ENCODE measurements around the gene PLCH2. TPM values are rescaled to one million over a fixed set of nuclear protein-coding genes. Genes with fewer than 3 reads are reported as not detected.

Gene PLCH2
- total RNA-seq, 1 donor from 2014 or later: 3.8 TPM

GRCh38 chr1:2462819-2463218 is 13.3 kb upstream of the PLCH2 start:
- Histone ChIP-seq H3K4me3 (no peak overlapping the region), H3K27me3 (ENCODE audit: low read depth) (peaks cover 53% of the 10 kb centered on the region), H3K27ac (no peak overlapping the region), H3K4me1 (no peaks in the 10 kb centered on the region), H3K9me3 (no peaks in the 10 kb centered on the region), H3K36me3 (no peaks in the 10 kb centered on the region)
- no peak for TF ChIP-seq CTCF (IDR thresholded peaks at IDR 0.05)
- ATAC-seq: no peak
- intact Hi-C loops (cut with DNase I): no loop called here
- no peak for DNase-seq

- Histone ChIP-seq H3K27ac (no peak overlapping the region), H3K9me3 (no peaks in the 10 kb centered on the region), H3K27me3 (ENCODE audit: low read depth) (peaks cover 59% of the 10 kb centered on the region), H3K4me1 (no peaks in the 10 kb centered on the region), H3K36me3 (no peaks in the 10 kb centered on the region), H3K4me3 (no peak overlapping the region)
- TF ChIP-seq CTCF (IDR thresholded peaks at IDR 0.05): no peak
- ATAC-seq (no peak), DNase-seq (no peak)
- intact Hi-C loops (cut with DNase I): no loop called here
These were observed 12.7 kb upstream of the PLCH2 start for GRCh38 chr1:2463396-2463795.

GRCh38 chr1:2465371-2466269 is 10.5 kb upstream of the PLCH2 start:
- Histone ChIP-seq H3K27me3 (ENCODE audit: low read depth) (peaks cover 78% of the 10 kb centered on the region), H3K36me3 (no peaks in the 10 kb centered on the region), H3K27ac (no peak overlapping the region), H3K4me3 (no peak overlapping the region), H3K9me3 (no peaks in the 10 kb centered on the region), H3K4me1 (no peaks in the 10 kb centered on the region)
- ATAC-seq: no peak
- intact Hi-C loops (cut with DNase I): no loop called here
- no peak for DNase-seq
- TF ChIP-seq CTCF (IDR thresholded peaks at IDR 0.05): no peak

GRCh38 chr1:2466270-2466665 is 9.8 kb upstream of the PLCH2 start:
- Histone ChIP-seq H3K27me3 (ENCODE audit: low read depth) (peaks cover 83% of the 10 kb centered on the region), H3K27ac (no peak overlapping the region), H3K4me1 (no peaks in the 10 kb centered on the region), H3K36me3 (no peaks in the 10 kb centered on the region), H3K4me3 (no peak overlapping the region), H3K9me3 (no peaks in the 10 kb centered on the region)
- DNase-seq (no peak), ATAC-seq (no peak)
- intact Hi-C loops (cut with DNase I): no loop called here
- no peak for TF ChIP-seq CTCF (IDR thresholded peaks at IDR 0.05)

- TF ChIP-seq CTCF (IDR thresholded peaks at IDR 0.05): no peak
- DNase-seq: no peak
- H3K4me3 ChIP-seq: no peak overlapping the region
- H3K4me1 ChIP-seq: no peaks in the 10 kb centered on the region
- ATAC-seq: no peak
- H3K9me3 ChIP-seq: no peaks in the 10 kb centered on the region
- intact Hi-C loops (cut with DNase I): no loop called here
- H3K27me3 ChIP-seq (ENCODE audit: low read depth): peaks cover 88% of the 10 kb centered on the region
- H3K27ac ChIP-seq: no peak overlapping the region
- H3K36me3 ChIP-seq: no peaks in the 10 kb centered on the region
These were observed 9.0 kb upstream of the PLCH2 start for GRCh38 chr1:2466958-2467554.
